ENCODE measurements around the gene CD40.
"Not testable (repeated sequence)": the region's sequence is repeated elsewhere in the genome, so short reads cannot be mapped to it uniquely, and the experiment has no call there.

CD40 gene

GRCh38 chr20:46117704-46118467, at the start of gene CD40:
Gene CD40 (plus strand): TSS chr20:46118314. CDS start chr20:46118344, 30 bp downstream.
- peak; percentile 72 to 84 for DNase-seq

GRCh38 chr20:46070215-46070900, 47.8 kb upstream of the CD40 start:
- no peak for DNase-seq

- no peak for DNase-seq
These were observed 46.5 kb upstream of the CD40 start for GRCh38 chr20:46071573-46071972.

- no peak for DNase-seq
These were observed 45.1 kb upstream of the CD40 start for GRCh38 chr20:46073024-46073423.

- DNase-seq, result no peak
These were observed 44.7 kb upstream of the CD40 start for GRCh38 chr20:46073443-46073842.

GRCh38 chr20:46074006-46074405, 44.1 kb upstream of the CD40 start:
- no peak for DNase-seq

GRCh38 chr20:46076806-46077205, 41.3 kb upstream of the CD40 start:
- no peak for DNase-seq

- DNase-seq, result no peak
These were observed 40.3 kb upstream of the CD40 start for GRCh38 chr20:46077642-46078305.

GRCh38 chr20:46078954-46079353, 39.2 kb upstream of the CD40 start:
- no peak for DNase-seq

GRCh38 chr20:46081074-46081473, 37.0 kb upstream of the CD40 start:
- DNase-seq, result no peak

GRCh38 chr20:46083101-46083500, 35.0 kb upstream of the CD40 start:
- DNase-seq, result no peak

GRCh38 chr20:46083531-46084061, 34.5 kb upstream of the CD40 start:
- no peak for DNase-seq

- DNase-seq, result no peak
These were observed 33.3 kb upstream of the CD40 start for GRCh38 chr20:46084805-46085178.

- no peak for DNase-seq
These were observed 32.8 kb upstream of the CD40 start for GRCh38 chr20:46085179-46085851.

- DNase-seq, result peak in 1 of 2 donors; percentile 19
These were observed 31.0 kb upstream of the CD40 start for GRCh38 chr20:46087161-46087560.

GRCh38 chr20:46088409-46089166, 29.5 kb upstream of the CD40 start:
- DNase-seq, result no peak

GRCh38 chr20:46089167-46089416, 29.0 kb upstream of the CD40 start:
- no peak for DNase-seq

GRCh38 chr20:46089417-46090388, 28.4 kb upstream of the CD40 start, which contains the start of gene NCOA5:
Gene NCOA5 (minus strand): TSS chr20:46089962. CDS start chr20:46079424, 10,538 bp downstream.
- peak; percentile 95 for DNase-seq

GRCh38 chr20:46091622-46092535, 26.2 kb upstream of the CD40 start:
- not testable (repeated sequence) for DNase-seq

- DNase-seq, result no peak
These were observed 24.6 kb upstream of the CD40 start for GRCh38 chr20:46093531-46093930.
